Smooth muscle cell (in vitro differentiated cells): Measurements from ENCODE around the gene TMEM218. TPM values are rescaled to one million over a fixed set of nuclear protein-coding genes. Genes with fewer than 3 reads are reported as not detected.

Experiments
- DNase-seq: peaks from one replicate; lab custom pipeline; 2025; ENCODE audit not compliant: unreplicated experiment; lab: John Stamatoyannopoulos, UW
- H2AFZ ChIP-seq: fragments of 200-600 bp; sonication (generic); 2 replicates; pipeline ENCODE4 v1.6.0; 2016; ENCODE audit warnings: antibody characterized with exemption, low read depth, mild to moderate bottlenecking
- H3F3A ChIP-seq: fragments of 200-600 bp; sonication (generic); 2 replicates; pipeline ENCODE4 v1.6.0; 2017; ENCODE audit warnings: antibody characterized with exemption, low read depth
- H3K27ac ChIP-seq: fragments of 200-600 bp; sonication (generic); 2 replicates; pipeline ENCODE4 v1.5.1; 2016; ENCODE audit warnings: low read depth, mild to moderate bottlenecking
- H3K27me3 ChIP-seq: fragments of 200-600 bp; sonication (generic); 2 replicates; pipeline ENCODE4 v1.6.1; 2016; ENCODE audit warnings: low read depth, mild to moderate bottlenecking
- H3K36me3 ChIP-seq: fragments of 200-600 bp; sonication (generic); 2 replicates; pipeline ENCODE4 v1.5.1; 2016; ENCODE audit warnings: low read depth
- H3K4me1 ChIP-seq: fragments of 200-600 bp; sonication (generic); 2 replicates; pipeline ENCODE4 v1.5.1; 2016; ENCODE audit warnings: low read depth
- H3K4me2 ChIP-seq: fragments of 200-600 bp; sonication (generic); 2 replicates; pipeline ENCODE4 v1.6.0; 2016; ENCODE audit warnings: mild to moderate bottlenecking
- H3K4me3 ChIP-seq: fragments of 200-600 bp; sonication (generic); 2 replicates; pipeline ENCODE4 v1.5.1; 2016; ENCODE audit warnings: mild to moderate bottlenecking
- H3K79me2 ChIP-seq: fragments of 200-600 bp; sonication (generic); 2 replicates; pipeline ENCODE4 v1.6.0; 2016; ENCODE audit warnings: low read depth, mild to moderate bottlenecking
- H3K9ac ChIP-seq: fragments of 200-600 bp; sonication (generic); 2 replicates; pipeline ENCODE4 v1.6.0; 2016; ENCODE audit warnings: low read depth
- H3K9me3 ChIP-seq: fragments of 200-600 bp; sonication (generic); replicated peaks from 2 replicates; pipeline ENCODE4 v1.5.1; 2016; ENCODE audit warnings: low read depth
- H4K20me1 ChIP-seq: fragments of 200-600 bp; sonication (generic); 2 replicates; pipeline ENCODE4 v1.6.0; 2016; ENCODE audit warnings: low read depth
- WGBS: methylation state at CpG from one replicate; pipeline ENCODE4 v1.1.7; 2016; ENCODE audit warnings: low lambda C conversion rate; 5-methylcytosine and 5-hydroxymethylcytosine counted together
- polyA plus RNA-seq: library from polyadenylated mRNA; unstranded; fragments of >200 nt; fragmentation: Nextera tagmentation; extraction: Ambion mirVana; gene quantifications from 2 replicates; pipeline ENCODE4 v1.2.1, GENCODE V29; 2016
- total RNA-seq: library from RNA; depleted of rRNA; stranded (reverse); fragments of >200 nt; gene quantifications from 2 replicates; pipeline ENCODE4 v1.2.3, GENCODE V29; 2014
- TF ChIP-seq, protein P1 (sequence below): fragments of 200-600 bp; sonication (generic); IDR thresholded peaks from 2 replicates; pipeline ENCODE4 v1.5.1; 2017; ENCODE audit warnings: borderline replicate concordance, mild to moderate bottlenecking, antibody characterized with exemption; ENCODE audit not compliant: insufficient read depth, poor library complexity, severe bottlenecking

Gene TMEM218
- total and polyA plus RNA-seq, 2 experiments from 2014 or later, result 22.1 to 30.7 TPM

DNA sequence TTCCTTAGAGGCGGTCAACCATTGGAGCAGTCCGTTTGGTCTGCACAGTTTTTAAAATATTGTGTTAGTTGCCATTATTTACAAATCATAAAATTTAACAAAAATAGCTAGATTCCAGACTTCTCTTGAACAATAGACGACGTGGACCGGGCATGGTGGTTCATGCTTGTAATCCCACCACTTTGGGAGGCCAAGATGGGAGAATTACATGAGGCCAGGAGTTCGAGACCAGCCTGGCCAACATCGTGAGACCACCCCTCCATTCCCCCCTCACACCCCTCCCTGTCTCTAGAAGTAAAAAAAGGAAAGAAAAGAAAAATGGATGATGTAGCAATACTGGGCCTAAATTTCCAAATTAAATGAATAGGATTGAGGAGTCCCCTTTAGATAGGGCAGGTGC, 47.4 kb downstream of the TMEM218 start:
- Histone ChIP-seq H3K4me2 (peak overlapping the region; percentile 93), H2AFZ (no peak overlapping the region), H3K9me3 (no peaks in the 10 kb centered on the region), H3K79me2 (no peaks in the 10 kb centered on the region), H3K27me3 (peaks cover 56% of the 10 kb centered on the region), H4K20me1 (no peaks in the 10 kb centered on the region), H3F3A (no peaks in the 10 kb centered on the region), H3K27ac (no peak overlapping the region), H3K4me3 (peak overlapping the region; percentile 74), H3K36me3 (no peaks in the 10 kb centered on the region), H3K4me1 (no peaks in the 10 kb centered on the region), H3K9ac (no peak overlapping the region)
- no peak for DNase-seq
- 54% methylated on average over 7 of the region's 7 CpGs for WGBS
- TF ChIP-seq, protein P1, sequence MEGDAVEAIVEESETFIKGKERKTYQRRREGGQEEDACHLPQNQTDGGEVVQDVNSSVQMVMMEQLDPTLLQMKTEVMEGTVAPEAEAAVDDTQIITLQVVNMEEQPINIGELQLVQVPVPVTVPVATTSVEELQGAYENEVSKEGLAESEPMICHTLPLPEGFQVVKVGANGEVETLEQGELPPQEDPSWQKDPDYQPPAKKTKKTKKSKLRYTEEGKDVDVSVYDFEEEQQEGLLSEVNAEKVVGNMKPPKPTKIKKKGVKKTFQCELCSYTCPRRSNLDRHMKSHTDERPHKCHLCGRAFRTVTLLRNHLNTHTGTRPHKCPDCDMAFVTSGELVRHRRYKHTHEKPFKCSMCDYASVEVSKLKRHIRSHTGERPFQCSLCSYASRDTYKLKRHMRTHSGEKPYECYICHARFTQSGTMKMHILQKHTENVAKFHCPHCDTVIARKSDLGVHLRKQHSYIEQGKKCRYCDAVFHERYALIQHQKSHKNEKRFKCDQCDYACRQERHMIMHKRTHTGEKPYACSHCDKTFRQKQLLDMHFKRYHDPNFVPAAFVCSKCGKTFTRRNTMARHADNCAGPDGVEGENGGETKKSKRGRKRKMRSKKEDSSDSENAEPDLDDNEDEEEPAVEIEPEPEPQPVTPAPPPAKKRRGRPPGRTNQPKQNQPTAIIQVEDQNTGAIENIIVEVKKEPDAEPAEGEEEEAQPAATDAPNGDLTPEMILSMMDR, result no peak

DNA sequence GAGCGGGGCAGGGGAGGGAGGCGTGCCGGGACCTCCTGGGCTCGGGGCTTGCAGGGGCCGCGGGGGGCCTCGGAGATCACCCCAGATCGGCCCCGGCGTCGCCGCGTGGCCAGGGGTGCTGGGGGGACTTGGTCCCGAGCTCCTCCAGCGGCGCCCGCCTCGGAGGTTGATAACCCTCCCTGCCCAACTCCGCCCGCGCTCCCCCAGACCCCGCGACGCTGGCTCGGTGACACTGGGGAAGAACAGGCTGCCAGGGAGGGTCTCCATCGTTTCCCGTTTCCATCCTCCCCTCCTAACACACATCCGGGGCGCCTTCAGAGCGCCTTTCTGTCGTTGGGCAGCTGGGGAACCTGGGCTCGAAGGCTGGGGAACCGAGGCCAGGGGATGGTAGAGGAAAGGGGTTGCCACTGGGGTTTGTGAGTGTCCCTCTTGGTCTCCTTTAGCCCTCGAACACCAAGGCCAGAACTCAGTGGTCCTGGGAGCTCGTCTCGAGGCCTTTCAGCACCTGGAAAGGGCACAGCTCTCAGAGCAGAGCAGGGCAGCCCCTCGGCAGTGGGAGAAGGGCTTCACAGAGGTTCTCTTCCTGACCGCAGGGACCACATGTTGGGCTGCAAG, 47.9 kb downstream of the TMEM218 start:
- H3K79me2 ChIP-seq, result no peaks in the 10 kb centered on the region
- H3K27me3 ChIP-seq, result peaks cover 56% of the 10 kb centered on the region
- H3F3A ChIP-seq, result no peaks in the 10 kb centered on the region
- no peaks in the 10 kb centered on the region for H3K9me3 ChIP-seq
- H3K27ac ChIP-seq, result no peak overlapping the region
- H3K9ac ChIP-seq, result peak overlapping the region; percentile 47
- H3K36me3 ChIP-seq, result no peaks in the 10 kb centered on the region
- no peaks in the 10 kb centered on the region for H3K4me1 ChIP-seq
- peak overlapping the region; percentile 93 for H3K4me2 ChIP-seq
- no peak for DNase-seq
- peak overlapping the region; percentile 74 for H3K4me3 ChIP-seq
- 3% methylated on average over 36 of the region's 38 CpGs for WGBS
- TF ChIP-seq, protein P1, result no peak
- H4K20me1 ChIP-seq, result no peaks in the 10 kb centered on the region
- H2AFZ ChIP-seq, result peak overlapping the region; percentile 93

DNA sequence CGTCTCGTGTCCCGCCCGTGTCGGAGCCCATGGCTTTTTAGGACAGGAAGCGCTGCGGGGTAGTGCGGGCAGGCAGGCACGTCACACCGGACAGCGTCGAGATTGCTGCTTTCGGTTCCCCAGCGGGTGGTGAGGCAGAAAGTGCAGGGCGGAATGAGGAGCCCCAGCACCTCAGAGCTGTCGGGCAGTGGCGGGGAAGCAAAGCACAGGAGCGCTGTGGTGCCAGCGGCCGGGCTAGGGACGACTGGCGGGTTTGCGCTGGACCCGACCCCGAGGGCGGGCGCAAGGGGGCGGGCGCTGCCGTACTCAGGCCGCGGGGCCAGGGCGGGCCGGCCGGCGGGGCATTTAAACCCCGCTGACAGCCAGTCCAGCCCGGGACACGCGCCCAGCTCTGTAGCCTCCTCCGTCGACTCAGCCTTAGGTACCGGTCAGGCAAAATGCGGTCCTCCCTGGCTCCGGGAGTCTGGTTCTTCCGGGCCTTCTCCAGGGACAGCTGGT, 48.4 kb downstream of the TMEM218 start, which contains the start of gene SLC37A2:
TSS of gene SLC37A2 (plus strand) at position 375 of the 498 bp plus-strand sequence. CDS start at position 438, 63 bp downstream.
- H3K36me3 ChIP-seq, result no peaks in the 10 kb centered on the region
- peak within 1 kb of the TSS; percentile 47 for H3K9ac ChIP-seq
- DNase-seq, result no peak
- TF ChIP-seq, protein P1, result no peak
- no peaks in the 10 kb centered on the region for H3F3A ChIP-seq
- peak within 1 kb of the TSS; percentile 93 for H3K4me2 ChIP-seq
- H3K79me2 ChIP-seq, result no peaks in the 10 kb centered on the region
- no peaks in the 10 kb centered on the region for H4K20me1 ChIP-seq
- H3K27ac ChIP-seq, result no peak within 1 kb of the TSS
- H3K9me3 ChIP-seq, result no peaks in the 10 kb centered on the region
- no peaks in the 10 kb centered on the region for H3K4me1 ChIP-seq
- peaks cover 56% of the 10 kb centered on the region for H3K27me3 ChIP-seq
- peak within 1 kb of the TSS; percentile 74 for H3K4me3 ChIP-seq
- WGBS, result 1% methylated on average over 42 of the region's 46 CpGs
- peak within 1 kb of the TSS; percentile 93 for H2AFZ ChIP-seq
